MCF 10A (cell line): ENCODE measurements around the gene PCK1. TPM values are rescaled to one million over a fixed set of nuclear protein-coding genes. Genes with fewer than 3 reads are reported as not detected.

ENCODE experiments used
- BruUV-seq: library from RNA; stranded (reverse); fragments of 400-500 nt; replicated peaks from 2 replicates; lab custom pipeline; 2021; lab: Mats Ljungman, UMichigan
- CTCF ChIA-PET: fragments of 300-600 bp; sonication (Branson Sonifier 250); formaldehyde crosslinking; extraction: SDS; loops from one replicate; lab custom pipeline; 2021; ENCODE audit warnings: antibody characterized with exemption, inconsistent platforms; lab: Yijun Ruan, JAX
- POLR2A ChIA-PET: fragments of 300-600, 350-650 bp; sonication (Branson Sonifier 250); formaldehyde crosslinking; extraction: SDS; loops from one replicate; lab custom pipeline; 2020; ENCODE audit warnings: antibody characterized with exemption, inconsistent platforms; lab: Yijun Ruan, JAX
- DNase-seq: peaks from one replicate; pipeline ENCODE4 v3.0.0-alpha.2; 2018; ENCODE audit not compliant: unreplicated experiment
- H3K27ac Mint-ChIP-seq: one replicate; pipeline ENCODE4 v1.8.0; 2022; ENCODE audit warnings: mild to moderate bottlenecking, low read depth, mixed read lengths; ENCODE audit not compliant: unreplicated experiment
- H3K27me3 Mint-ChIP-seq: one replicate; pipeline ENCODE4 v1.8.0; 2022; ENCODE audit warnings: mixed read lengths; ENCODE audit not compliant: insufficient read depth, unreplicated experiment
- H3K36me3 Mint-ChIP-seq: one replicate; pipeline ENCODE4 v1.8.0; 2022; ENCODE audit warnings: mild to moderate bottlenecking, moderate library complexity, mixed read lengths; ENCODE audit not compliant: insufficient read depth, unreplicated experiment
- H3K4me1 Mint-ChIP-seq: one replicate; pipeline ENCODE4 v1.8.0; 2022; ENCODE audit warnings: mixed read lengths; ENCODE audit not compliant: insufficient read depth, unreplicated experiment
- H3K4me3 Mint-ChIP-seq: one replicate; pipeline ENCODE4 v1.8.0; 2022; ENCODE audit warnings: mild to moderate bottlenecking, moderate library complexity, mixed read lengths; ENCODE audit not compliant: unreplicated experiment
- H3K9me3 Mint-ChIP-seq: one replicate; pipeline ENCODE4 v1.8.0; 2022; ENCODE audit warnings: mixed read lengths; ENCODE audit not compliant: unreplicated experiment
- CTCF ChIP-seq: fragments of 200-600 bp; IDR thresholded peaks from one replicate; pipeline ENCODE4 v1.8.0; 2022; ENCODE audit warnings: antibody characterized with exemption, mild to moderate bottlenecking; ENCODE audit not compliant: unreplicated experiment
- intact Hi-C: fragments of 100-400 bp; cut with micrococcal nuclease; formaldehyde crosslinking; loops from 2 replicates; pipeline ENCODE4 v1.14.1; 2022
- total RNA-seq: library from RNA; stranded (reverse); gene quantifications from 2 replicates; pipeline ENCODE4 v1.2.3, GENCODE V29; 2022

Gene PCK1
- total RNA-seq, 1 experiment from 2014 or later = not detected

DNA sequence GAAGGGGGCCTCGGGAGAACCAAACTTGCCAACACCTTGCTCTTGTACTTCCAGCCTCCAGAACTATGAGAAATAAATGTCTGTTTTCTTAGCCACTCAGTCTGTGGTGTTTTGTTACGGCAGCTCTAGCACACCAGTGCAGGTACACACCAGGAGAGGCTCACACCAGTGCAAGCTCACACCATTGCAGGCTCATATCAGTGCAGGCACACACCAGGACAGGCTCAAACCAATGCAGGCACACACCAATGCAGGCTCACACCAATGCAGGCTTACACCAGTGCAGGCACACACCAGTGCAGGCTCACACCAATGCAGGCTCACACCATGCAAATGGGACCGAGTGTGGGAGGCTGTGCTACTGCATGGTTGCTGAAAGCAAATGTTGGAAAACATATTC lies 31.1 kb upstream of the PCK1 start:
- TF ChIP-seq CTCF = no peak
- Mint-ChIP-seq H3K4me1 (no peaks in the 10 kb centered on the region), H3K36me3 (no peaks in the 10 kb centered on the region), H3K27ac (no peak overlapping the region), H3K9me3 (no peaks in the 10 kb centered on the region), H3K4me3 (no peak overlapping the region), H3K27me3 (peaks cover 84% of the 10 kb centered on the region)
- no peak for DNase-seq
- intact Hi-C loops = no loop called here
- POLR2A ChIA-PET = no interaction called here
- no TSS peak for BruUV-seq
- CTCF ChIA-PET = interaction anchor here (0.5 to 1.0 kb wide), 3 partner anchors 8 to 65 kb away, joined by 3 read pairs; no protein-coding TSS in a partner anchor

DNA sequence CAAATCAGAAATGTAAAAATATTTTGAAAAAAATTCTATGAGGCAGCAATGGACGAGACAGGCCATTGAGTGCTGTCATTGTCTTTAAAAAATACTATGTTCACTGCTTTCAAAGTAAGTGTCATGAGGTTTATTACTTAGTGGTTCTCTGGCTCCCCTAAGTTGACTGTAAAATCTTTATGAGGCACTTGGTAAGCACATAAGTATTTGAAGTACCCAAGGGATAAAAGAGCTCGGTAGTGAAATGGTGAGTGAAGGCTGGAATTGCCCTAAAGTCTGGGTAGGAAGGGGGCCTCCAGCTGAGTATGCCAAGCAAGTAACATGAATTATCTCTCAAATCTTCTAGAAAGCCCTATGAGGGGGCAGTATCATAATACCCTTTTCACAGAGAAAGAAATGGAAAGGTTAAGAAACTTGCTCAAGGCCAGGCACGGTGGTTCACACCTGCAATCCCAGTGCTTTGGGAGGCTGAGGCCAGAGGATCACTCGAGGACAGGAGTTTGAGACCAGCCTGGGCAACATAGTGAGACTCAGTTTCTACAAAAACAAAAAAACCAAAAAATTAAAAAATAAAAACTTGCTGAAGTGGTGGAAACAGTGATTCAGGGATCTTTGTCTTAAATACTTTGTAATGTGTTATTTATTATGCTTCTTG lies 30.5 kb upstream of the PCK1 start:
- H3K27me3 Mint-ChIP-seq = peaks cover 90% of the 10 kb centered on the region
- TF ChIP-seq CTCF = no peak
- ChIA-PET CTCF (interaction anchor here (0.8 to 1.0 kb wide), 2 partner anchors 8 to 64 kb away, joined by 3 read pairs; no protein-coding TSS in a partner anchor), POLR2A (interaction anchor here (0.6 to 2.1 kb wide), 3 partner anchors 9 to 403 kb away, joined by 3 to 7 read pairs (median 3); no protein-coding TSS in a partner anchor)
- intact Hi-C loops = no loop called here
- no peaks in the 10 kb centered on the region for H3K9me3 Mint-ChIP-seq
- BruUV-seq = no TSS peak
- no peaks in the 10 kb centered on the region for H3K4me1 Mint-ChIP-seq
- no peak for DNase-seq
- no peak overlapping the region for H3K27ac Mint-ChIP-seq
- H3K4me3 Mint-ChIP-seq = no peak overlapping the region
- no peaks in the 10 kb centered on the region for H3K36me3 Mint-ChIP-seq

- H3K9me3 Mint-ChIP-seq = no peaks in the 10 kb centered on the region
- no peak for TF ChIP-seq CTCF
- POLR2A ChIA-PET = interaction anchor here (2.1 kb wide), 1 partner anchor 11 kb away, joined by 7 read pairs; no protein-coding TSS in a partner anchor
- CTCF ChIA-PET = interaction anchor here (0.7 to 1.6 kb wide), 6 partner anchors 10 to 916 kb away, joined by 3 to 5 read pairs (median 4); no protein-coding TSS in a partner anchor
- no peak overlapping the region for H3K4me3 Mint-ChIP-seq
- DNase-seq = no peak
- intact Hi-C loops = no loop called here
- H3K27ac Mint-ChIP-seq = no peak overlapping the region
- H3K27me3 Mint-ChIP-seq = peaks cover 100% of the 10 kb centered on the region
- BruUV-seq = no TSS peak
- H3K4me1 Mint-ChIP-seq = no peaks in the 10 kb centered on the region
- no peaks in the 10 kb centered on the region for H3K36me3 Mint-ChIP-seq
Observed at GRCh38 chr20:57532104-57532503, 28.8 kb upstream of the PCK1 start.

DNA sequence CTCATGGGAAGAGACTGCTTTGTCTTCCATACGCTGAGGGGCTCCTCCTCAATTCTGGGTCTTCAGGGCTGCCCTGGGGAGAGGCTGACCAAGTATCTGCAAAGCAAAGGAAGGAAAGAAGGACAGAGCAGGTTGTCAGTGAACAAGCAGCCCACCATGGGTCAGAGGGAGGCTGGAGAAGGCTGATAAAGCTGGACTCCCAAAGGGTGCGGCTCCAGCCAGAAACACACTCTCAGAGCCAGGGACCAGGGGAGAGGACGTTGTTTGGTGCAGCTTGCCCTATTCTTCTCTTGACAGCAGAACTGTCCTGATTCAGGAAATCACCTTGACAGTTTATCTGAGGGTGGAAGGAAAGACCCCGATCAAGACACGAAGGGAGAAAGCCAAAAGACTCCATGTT lies 25.6 kb upstream of the PCK1 start:
- TF ChIP-seq CTCF = no peak
- Mint-ChIP-seq H3K4me1 (no peaks in the 10 kb centered on the region), H3K27ac (no peak overlapping the region), H3K4me3 (no peak overlapping the region), H3K9me3 (peaks cover 7% of the 10 kb centered on the region), H3K36me3 (no peaks in the 10 kb centered on the region), H3K27me3 (peaks cover 100% of the 10 kb centered on the region)
- CTCF ChIA-PET = no interaction called here
- POLR2A ChIA-PET = no interaction called here
- no TSS peak for BruUV-seq
- no peak for DNase-seq
- intact Hi-C loops = no loop called here
